Liver (tissue), 3 donors: Measurements from ENCODE around the gene JPH3.

ENCODE experiments used
- EGR1 ChIP-seq, 2 donors: IDR thresholded peaks; 2 replicates each; pipeline ENCODE4 v1.6.1; 2016 to 2018; ENCODE audit warnings: antibody characterized with exemption in 2 of 2, low read depth in 2 of 2
- FOXA1 ChIP-seq: IDR thresholded peaks from 2 replicates; pipeline ENCODE4 v1.6.1; 2016; ENCODE audit warnings: antibody characterized with exemption
- FOXA2 ChIP-seq: IDR thresholded peaks from 2 replicates; pipeline ENCODE4 v1.6.1; 2016; ENCODE audit warnings: antibody characterized with exemption
- GABPA ChIP-seq, 2 donors: IDR thresholded peaks in 1 of 2; conservative IDR thresholded peaks in 1 of 2; 2 replicates each; pipeline ENCODE4 v1.6.1; 2016; ENCODE audit warnings: antibody characterized with exemption in 2 of 2, mild to moderate bottlenecking in 1 of 2, moderate library complexity in 1 of 2
- HNF4G ChIP-seq: IDR thresholded peaks from 2 replicates; pipeline ENCODE4 v1.6.1; 2016; ENCODE audit warnings: antibody characterized with exemption
- JUND ChIP-seq, 2 donors: IDR thresholded peaks; 2 replicates each; pipeline ENCODE4 v1.6.1; 2016; ENCODE audit warnings: antibody characterized with exemption in 2 of 2
- RAD21 ChIP-seq, 2 donors: IDR thresholded peaks; 2 replicates each; pipeline ENCODE4 v1.6.1; 2016; ENCODE audit warnings: antibody characterized with exemption in 2 of 2, mild to moderate bottlenecking in 2 of 2
- SP1 ChIP-seq: IDR thresholded peaks from 2 replicates; pipeline ENCODE4 v1.6.1; 2018; ENCODE audit warnings: antibody characterized with exemption, mild to moderate bottlenecking
- TAF1 ChIP-seq: conservative IDR thresholded peaks from 2 replicates; pipeline ENCODE4 v1.6.1; 2016; ENCODE audit warnings: antibody characterized with exemption, mild to moderate bottlenecking
- TF ChIP-seq, protein P1 (sequence below): fragments of 150-350 bp; IDR thresholded peaks from 2 replicates; pipeline ENCODE4 v1.5.1; 2017; ENCODE audit warnings: improper control_type of control experiment, low read depth, low read length; ENCODE audit not compliant: missing input control
- TF ChIP-seq, protein P2 (sequence below): IDR thresholded peaks from 2 replicates; pipeline ENCODE4 v1.6.1; 2016; ENCODE audit warnings: antibody characterized with exemption
- TF ChIP-seq, protein P3 (sequence below): IDR thresholded peaks from 2 replicates; pipeline ENCODE4 v1.6.1; 2016; ENCODE audit warnings: antibody characterized with exemption
- TF ChIP-seq, protein P4 (sequence below): IDR thresholded peaks from 2 replicates; pipeline ENCODE4 v1.6.1; 2016; ENCODE audit warnings: antibody characterized with exemption
- TF ChIP-seq, protein P5 (sequence below): IDR thresholded peaks from 2 replicates; pipeline ENCODE4 v1.6.1; 2016; ENCODE audit warnings: antibody characterized with exemption, mild to moderate bottlenecking
- donor health status: healthy.
- donor health status: healthy.

DNA sequence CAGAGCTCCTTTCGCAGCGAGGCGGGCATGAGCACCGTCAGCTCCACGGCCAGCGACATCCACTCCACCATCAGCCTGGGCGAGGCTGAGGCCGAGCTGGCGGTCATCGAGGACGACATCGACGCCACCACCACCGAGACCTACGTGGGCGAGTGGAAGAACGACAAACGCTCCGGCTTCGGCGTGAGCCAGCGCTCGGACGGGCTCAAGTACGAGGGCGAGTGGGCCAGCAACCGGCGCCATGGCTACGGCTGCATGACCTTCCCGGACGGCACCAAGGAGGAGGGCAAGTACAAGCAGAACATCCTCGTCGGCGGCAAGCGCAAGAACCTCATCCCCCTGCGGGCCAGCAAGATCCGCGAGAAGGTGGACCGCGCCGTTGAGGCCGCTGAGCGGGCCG, 42.3 kb downstream of the JPH3 start:
- TF ChIP-seq, protein P1, sequence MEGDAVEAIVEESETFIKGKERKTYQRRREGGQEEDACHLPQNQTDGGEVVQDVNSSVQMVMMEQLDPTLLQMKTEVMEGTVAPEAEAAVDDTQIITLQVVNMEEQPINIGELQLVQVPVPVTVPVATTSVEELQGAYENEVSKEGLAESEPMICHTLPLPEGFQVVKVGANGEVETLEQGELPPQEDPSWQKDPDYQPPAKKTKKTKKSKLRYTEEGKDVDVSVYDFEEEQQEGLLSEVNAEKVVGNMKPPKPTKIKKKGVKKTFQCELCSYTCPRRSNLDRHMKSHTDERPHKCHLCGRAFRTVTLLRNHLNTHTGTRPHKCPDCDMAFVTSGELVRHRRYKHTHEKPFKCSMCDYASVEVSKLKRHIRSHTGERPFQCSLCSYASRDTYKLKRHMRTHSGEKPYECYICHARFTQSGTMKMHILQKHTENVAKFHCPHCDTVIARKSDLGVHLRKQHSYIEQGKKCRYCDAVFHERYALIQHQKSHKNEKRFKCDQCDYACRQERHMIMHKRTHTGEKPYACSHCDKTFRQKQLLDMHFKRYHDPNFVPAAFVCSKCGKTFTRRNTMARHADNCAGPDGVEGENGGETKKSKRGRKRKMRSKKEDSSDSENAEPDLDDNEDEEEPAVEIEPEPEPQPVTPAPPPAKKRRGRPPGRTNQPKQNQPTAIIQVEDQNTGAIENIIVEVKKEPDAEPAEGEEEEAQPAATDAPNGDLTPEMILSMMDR = no peak
- TF ChIP-seq FOXA1 (no peak), JUND (IDR thresholded peaks at IDR 0.05) (no peak), RAD21 (IDR thresholded peaks at IDR 0.05) (no peak), TAF1 (no peak), GABPA (IDR thresholded peaks at IDR 0.05 in 1 of 2, conservative IDR thresholded peaks at IDR 0.05 in 1 of 2) (no peak), SP1 (no peak), EGR1 (IDR thresholded peaks at IDR 0.05; ENCODE audit: low read depth in 2 of 2) (no peak), FOXA2 (no peak), HNF4G (no peak)
- TF ChIP-seq, protein P2, sequence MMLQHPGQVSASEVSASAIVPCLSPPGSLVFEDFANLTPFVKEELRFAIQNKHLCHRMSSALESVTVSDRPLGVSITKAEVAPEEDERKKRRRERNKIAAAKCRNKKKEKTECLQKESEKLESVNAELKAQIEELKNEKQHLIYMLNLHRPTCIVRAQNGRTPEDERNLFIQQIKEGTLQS = no peak
- TF ChIP-seq, protein P3, sequence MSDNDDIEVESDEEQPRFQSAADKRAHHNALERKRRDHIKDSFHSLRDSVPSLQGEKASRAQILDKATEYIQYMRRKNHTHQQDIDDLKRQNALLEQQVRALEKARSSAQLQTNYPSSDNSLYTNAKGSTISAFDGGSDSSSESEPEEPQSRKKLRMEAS = no peak
- TF ChIP-seq, protein P4, sequence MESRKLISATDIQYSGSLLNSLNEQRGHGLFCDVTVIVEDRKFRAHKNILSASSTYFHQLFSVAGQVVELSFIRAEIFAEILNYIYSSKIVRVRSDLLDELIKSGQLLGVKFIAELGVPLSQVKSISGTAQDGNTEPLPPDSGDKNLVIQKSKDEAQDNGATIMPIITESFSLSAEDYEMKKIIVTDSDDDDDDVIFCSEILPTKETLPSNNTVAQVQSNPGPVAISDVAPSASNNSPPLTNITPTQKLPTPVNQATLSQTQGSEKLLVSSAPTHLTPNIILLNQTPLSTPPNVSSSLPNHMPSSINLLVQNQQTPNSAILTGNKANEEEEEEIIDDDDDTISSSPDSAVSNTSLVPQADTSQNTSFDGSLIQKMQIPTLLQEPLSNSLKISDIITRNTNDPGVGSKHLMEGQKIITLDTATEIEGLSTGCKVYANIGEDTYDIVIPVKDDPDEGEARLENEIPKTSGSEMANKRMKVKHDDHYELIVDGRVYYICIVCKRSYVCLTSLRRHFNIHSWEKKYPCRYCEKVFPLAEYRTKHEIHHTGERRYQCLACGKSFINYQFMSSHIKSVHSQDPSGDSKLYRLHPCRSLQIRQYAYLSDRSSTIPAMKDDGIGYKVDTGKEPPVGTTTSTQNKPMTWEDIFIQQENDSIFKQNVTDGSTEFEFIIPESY = no peak
- TF ChIP-seq, protein P5, sequence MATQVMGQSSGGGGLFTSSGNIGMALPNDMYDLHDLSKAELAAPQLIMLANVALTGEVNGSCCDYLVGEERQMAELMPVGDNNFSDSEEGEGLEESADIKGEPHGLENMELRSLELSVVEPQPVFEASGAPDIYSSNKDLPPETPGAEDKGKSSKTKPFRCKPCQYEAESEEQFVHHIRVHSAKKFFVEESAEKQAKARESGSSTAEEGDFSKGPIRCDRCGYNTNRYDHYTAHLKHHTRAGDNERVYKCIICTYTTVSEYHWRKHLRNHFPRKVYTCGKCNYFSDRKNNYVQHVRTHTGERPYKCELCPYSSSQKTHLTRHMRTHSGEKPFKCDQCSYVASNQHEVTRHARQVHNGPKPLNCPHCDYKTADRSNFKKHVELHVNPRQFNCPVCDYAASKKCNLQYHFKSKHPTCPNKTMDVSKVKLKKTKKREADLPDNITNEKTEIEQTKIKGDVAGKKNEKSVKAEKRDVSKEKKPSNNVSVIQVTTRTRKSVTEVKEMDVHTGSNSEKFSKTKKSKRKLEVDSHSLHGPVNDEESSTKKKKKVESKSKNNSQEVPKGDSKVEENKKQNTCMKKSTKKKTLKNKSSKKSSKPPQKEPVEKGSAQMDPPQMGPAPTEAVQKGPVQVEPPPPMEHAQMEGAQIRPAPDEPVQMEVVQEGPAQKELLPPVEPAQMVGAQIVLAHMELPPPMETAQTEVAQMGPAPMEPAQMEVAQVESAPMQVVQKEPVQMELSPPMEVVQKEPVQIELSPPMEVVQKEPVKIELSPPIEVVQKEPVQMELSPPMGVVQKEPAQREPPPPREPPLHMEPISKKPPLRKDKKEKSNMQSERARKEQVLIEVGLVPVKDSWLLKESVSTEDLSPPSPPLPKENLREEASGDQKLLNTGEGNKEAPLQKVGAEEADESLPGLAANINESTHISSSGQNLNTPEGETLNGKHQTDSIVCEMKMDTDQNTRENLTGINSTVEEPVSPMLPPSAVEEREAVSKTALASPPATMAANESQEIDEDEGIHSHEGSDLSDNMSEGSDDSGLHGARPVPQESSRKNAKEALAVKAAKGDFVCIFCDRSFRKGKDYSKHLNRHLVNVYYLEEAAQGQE = no peak
